CD14-positive monocyte (primary cell): ENCODE data around the gene IL27RA. TPM values are rescaled to one million over a fixed set of nuclear protein-coding genes. Genes with fewer than 3 reads are reported as not detected.
"Not testable (repeated sequence)": the region's sequence is repeated elsewhere in the genome, so short reads cannot be mapped to it uniquely, and the experiment has no call there.

ENCODE experiments used
- DNase-seq, 3 donors: peaks; one replicate each; pipeline ENCODE4 v3.0.0-alpha.2; 2011 to 2022
- H2AFZ ChIP-seq: 2 replicates; pipeline ENCODE4 v1.6.0; 2012; ENCODE audit warnings: mild to moderate bottlenecking, low read depth, low read length, inconsistent platforms; ENCODE audit not compliant: insufficient read depth, poor library complexity, severe bottlenecking
- H3K27ac ChIP-seq, 2 donors: 1 replicate in 1 of 2; 2 replicates in 1 of 2; pipeline ENCODE4 v1.5.1; 2012 to 2013; ENCODE audit warnings: low read length in 2 of 2, control low read depth in 1 of 2, inconsistent platforms in 1 of 2, low read depth in 1 of 2, mild to moderate bottlenecking in 1 of 2
- H3K27me3 ChIP-seq, 2 donors: one replicate each; pipeline versions ENCODE4 v1.6.0 to v1.6.1; 2011 to 2013; ENCODE audit warnings: low read length in 2 of 2; ENCODE audit not compliant: control insufficient read depth in 2 of 2, insufficient read depth in 2 of 2
- H3K36me3 ChIP-seq, 2 donors: replicated peaks in 1 of 2; 1 replicate in 1 of 2; 2 replicates in 1 of 2; pipeline versions ENCODE4 v1.5.1 to v1.6.1; 2012 to 2013; ENCODE audit warnings: low read length in 2 of 2, control low read depth in 1 of 2, inconsistent platforms in 1 of 2, mild to moderate bottlenecking in 1 of 2; ENCODE audit not compliant: insufficient read depth in 2 of 2, control insufficient read depth in 1 of 2
- H3K4me1 ChIP-seq, 2 donors: 1 replicate in 1 of 2; 2 replicates in 1 of 2; pipeline versions ENCODE4 v1.5.1 to v1.6.1; 2012 to 2013; ENCODE audit warnings: low read length in 2 of 2, control low read depth in 1 of 2, inconsistent platforms in 1 of 2, mild to moderate bottlenecking in 1 of 2, moderate library complexity in 1 of 2; ENCODE audit not compliant: insufficient read depth in 2 of 2, control insufficient read depth in 1 of 2
- H3K4me2 ChIP-seq: replicated peaks from 2 replicates; pipeline ENCODE3; 2012; ENCODE audit warnings: low read length, moderate library complexity, mild to moderate bottlenecking; ENCODE audit not compliant: poor library complexity, severe bottlenecking; ENCODE audit errors: extremely low read depth
- H3K4me3 ChIP-seq, 3 experiments: fragments of 200-600 bp in 1 of 3; sonication (generic) in 1 of 3; replicated peaks in 1 of 3; 1 replicate in 2 of 3; 2 replicates in 1 of 3; pipeline ENCODE4 v1.5.1; 2011 to 2013; ENCODE audit warnings: low read length in 3 of 3, mild to moderate bottlenecking in 3 of 3, control low read depth in 2 of 3, low read depth in 2 of 3, inconsistent platforms in 1 of 3, moderate library complexity in 1 of 3
- H3K79me2 ChIP-seq: 2 replicates; pipeline ENCODE4 v1.6.0; 2012; ENCODE audit warnings: mild to moderate bottlenecking, control low read depth, inconsistent platforms, low read length, moderate library complexity; ENCODE audit not compliant: insufficient read depth
- H3K9ac ChIP-seq: 2 replicates; pipeline ENCODE4 v1.6.0; 2017; ENCODE audit warnings: low read length, mild to moderate bottlenecking; ENCODE audit not compliant: insufficient read depth, poor library complexity, severe bottlenecking
- H3K9me3 ChIP-seq, 2 donors: replicated peaks in 1 of 2; 1 replicate in 1 of 2; 2 replicates in 1 of 2; pipeline versions ENCODE4 v1.5.1 to v1.6.1; 2012 to 2013; ENCODE audit warnings: low read length in 2 of 2, control low read depth in 1 of 2; ENCODE audit not compliant: control insufficient read depth in 1 of 2, insufficient read depth in 1 of 2
- H4K20me1 ChIP-seq: 2 replicates; pipeline ENCODE4 v1.6.0; 2012; ENCODE audit warnings: mild to moderate bottlenecking, low read length, control low read depth, moderate library complexity; ENCODE audit not compliant: insufficient read depth
- H3K27ac Mint-ChIP-seq, 7 donors: one replicate each; pipeline ENCODE4 v1.8.0; 2020; ENCODE audit warnings: mild to moderate bottlenecking in 7 of 7, mixed read lengths in 7 of 7, moderate library complexity in 6 of 7, inconsistent platforms in 2 of 7
- H3K27me3 Mint-ChIP-seq, 3 donors: one replicate each; pipeline ENCODE4 v1.8.0; 2021 to 2022; ENCODE audit warnings: low read depth in 3 of 3, mild to moderate bottlenecking in 3 of 3, mixed read lengths in 3 of 3, moderate library complexity in 3 of 3, inconsistent platforms in 1 of 3
- H3K36me3 Mint-ChIP-seq, 2 donors: one replicate each; pipeline ENCODE4 v1.8.0; 2020; ENCODE audit warnings: mixed read lengths in 2 of 2, inconsistent platforms in 1 of 2, mild to moderate bottlenecking in 1 of 2
- H3K4me1 Mint-ChIP-seq: one replicate; pipeline ENCODE4 v1.8.0; 2020; ENCODE audit warnings: mild to moderate bottlenecking, mixed read lengths
- H3K4me3 Mint-ChIP-seq, 2 donors: one replicate each; pipeline ENCODE4 v1.8.0; 2020; ENCODE audit warnings: mild to moderate bottlenecking in 2 of 2, mixed read lengths in 2 of 2, moderate library complexity in 1 of 2
- H3K9me3 Mint-ChIP-seq, 7 donors: one replicate each; pipeline ENCODE4 v1.8.0; 2020 to 2022; ENCODE audit warnings: mixed read lengths in 7 of 7, mild to moderate bottlenecking in 6 of 7, moderate library complexity in 6 of 7, inconsistent platforms in 2 of 7
- CTCF ChIP-seq: fragments of 200-600 bp; IDR thresholded peaks from one replicate; pipeline ENCODE4 v1.8.0; 2022; ENCODE audit warnings: antibody characterized with exemption, mild to moderate bottlenecking
- WGBS: methylation state at CpG from one replicate; pipeline ENCODE4 v1.1.5; 2013; ENCODE audit warnings: missing lambda C conversion rate; ENCODE audit not compliant: insufficient coverage; 5-methylcytosine and 5-hydroxymethylcytosine counted together
- intact Hi-C, 2 donors: fragments of 100-400 bp; cut with micrococcal nuclease; formaldehyde crosslinking; loops; one replicate each; pipeline versions ENCODE4 v1.15.0 to v1.15.1; 2023
- polyA plus RNA-seq, 3 donors: library from polyadenylated mRNA; depleted of rRNA in 1 of 3; unstranded in 2 of 3; stranded (reverse) in 1 of 3; fragments of 300-500 nt in 2 of 3; fragments of >200 nt in 1 of 3; fragmentation: Illumina TruSeq in 2 of 3; gene quantifications; 1 replicate in 2 of 3; 2 replicates in 1 of 3; pipeline ENCODE4 v1.2.3, GENCODE V29; 2012 to 2021

The IL27RA gene
- polyA plus RNA-seq, 3 donors = 40.4 to 61.5 (median 54.9) TPM

GRCh38 chr19:14030997-14031718, 404 bp upstream of the IL27RA start:
- no peaks in the 10 kb centered on the region for H3K9me3 ChIP-seq
- peak overlapping the region; percentile 87 for H3K4me2 ChIP-seq
- H3K9ac ChIP-seq = peak overlapping the region; percentile 95
- no peaks in the 10 kb centered on the region for H4K20me1 ChIP-seq
- H3K4me1 ChIP-seq = peaks cover 30 to 32% of the 10 kb centered on the region in 2 donors
- H3K4me3 ChIP-seq = peak overlapping the region; percentile 54 to 98 (median 96)
- H3K27ac ChIP-seq = peak overlapping the region; percentile 90 to 94
- Mint-ChIP-seq H3K36me3 (peaks cover 8 to 15% of the 10 kb centered on the region in 2 donors), H3K27me3 (peaks cover 0 to 3% (median 2%) of the 10 kb centered on the region in 3 donors), H3K4me1 (peaks cover 33% of the 10 kb centered on the region), H3K4me3 (peak overlapping the region; percentile 91 to 92), H3K9me3 (peaks cover 0 to 2% (median 0%) of the 10 kb centered on the region in 7 donors), H3K27ac (peak overlapping the region; percentile 86 to 96 (median 90))
- WGBS = 42% methylated on average over 10 of the region's 20 CpGs
- intact Hi-C loops = loop anchor here (5.0 kb wide), 2 partner anchors 34 to 44 kb away; no protein-coding TSS in a partner anchor
- H2AFZ ChIP-seq = peak overlapping the region; percentile 90
- peaks cover 33% of the 10 kb centered on the region for H3K79me2 ChIP-seq
- H3K27me3 ChIP-seq = no peaks in the 10 kb centered on the region
- DNase-seq = no peak
- TF ChIP-seq CTCF = no peak
- H3K36me3 ChIP-seq = peaks cover 2 to 7% of the 10 kb centered on the region in 2 donors

GRCh38 chr19:14033946-14034345, 2.4 kb downstream of the IL27RA start:
- Histone ChIP-seq H3K27me3 (no peaks in the 10 kb centered on the region), H3K4me2 (no peak overlapping the region), H3K79me2 (peaks cover 37% of the 10 kb centered on the region), H3K9ac (no peak overlapping the region), H3K27ac (no peak overlapping the region), H3K9me3 (no peaks in the 10 kb centered on the region), H2AFZ (no peak overlapping the region), H3K36me3 (peaks cover 23 to 27% of the 10 kb centered on the region in 2 donors), H4K20me1 (no peaks in the 10 kb centered on the region), H3K4me3 (no peak overlapping the region), H3K4me1 (peaks cover 19 to 20% of the 10 kb centered on the region in 2 donors)
- H3K9me3 Mint-ChIP-seq = peaks cover 0 to 2% (median 0%) of the 10 kb centered on the region in 7 donors
- intact Hi-C loops = loop anchor here (5.0 kb wide), 2 partner anchors 37 to 47 kb away; no protein-coding TSS in a partner anchor
- H3K27ac Mint-ChIP-seq = peak overlapping the region in 1 of 7 donors; percentile 0
- H3K4me3 Mint-ChIP-seq = no peak overlapping the region
- peaks cover 20% of the 10 kb centered on the region for H3K4me1 Mint-ChIP-seq
- no peak for TF ChIP-seq CTCF
- peaks cover 0 to 3% (median 2%) of the 10 kb centered on the region in 3 donors for H3K27me3 Mint-ChIP-seq
- peaks cover 30 to 43% of the 10 kb centered on the region in 2 donors for H3K36me3 Mint-ChIP-seq
- no peak for DNase-seq
- WGBS = 100% methylated on average over 1 of the region's 2 CpGs

GRCh38 chr19:14035159-14035558, 3.6 kb downstream of the IL27RA start:
- peaks cover 18 to 20% of the 10 kb centered on the region in 2 donors for H3K4me1 ChIP-seq
- intact Hi-C loops, H3K9me3 ChIP-seq, H3K4me2 ChIP-seq, H3K27ac Mint-ChIP-seq, H3K27me3 Mint-ChIP-seq, DNase-seq, H3K9me3 Mint-ChIP-seq, H3K4me3 ChIP-seq, H3K27ac ChIP-seq, H3K27me3 ChIP-seq, H4K20me1 ChIP-seq, H2AFZ ChIP-seq, H3K4me3 Mint-ChIP-seq, H3K9ac ChIP-seq: not testable (repeated sequence)
- Mint-ChIP-seq H3K4me1 (peaks cover 19% of the 10 kb centered on the region), H3K36me3 (peaks cover 42 to 55% of the 10 kb centered on the region in 2 donors)
- WGBS = 98% methylated on average over 5 of the region's 12 CpGs
- peaks cover 37% of the 10 kb centered on the region for H3K79me2 ChIP-seq
- peaks cover 35 to 39% of the 10 kb centered on the region in 2 donors for H3K36me3 ChIP-seq
